Activated T-cell treated with anti-CD3 and anti-CD28 coated beads for 48 hours (primary cell): Measurements from ENCODE around the gene TRAF3IP1.

Source experiments
- DNase-seq: peaks from one replicate; pipeline ENCODE4 v3.0.0-alpha.2; 2020; ENCODE audit warnings: low read depth

TRAF3IP1 gene

DNA sequence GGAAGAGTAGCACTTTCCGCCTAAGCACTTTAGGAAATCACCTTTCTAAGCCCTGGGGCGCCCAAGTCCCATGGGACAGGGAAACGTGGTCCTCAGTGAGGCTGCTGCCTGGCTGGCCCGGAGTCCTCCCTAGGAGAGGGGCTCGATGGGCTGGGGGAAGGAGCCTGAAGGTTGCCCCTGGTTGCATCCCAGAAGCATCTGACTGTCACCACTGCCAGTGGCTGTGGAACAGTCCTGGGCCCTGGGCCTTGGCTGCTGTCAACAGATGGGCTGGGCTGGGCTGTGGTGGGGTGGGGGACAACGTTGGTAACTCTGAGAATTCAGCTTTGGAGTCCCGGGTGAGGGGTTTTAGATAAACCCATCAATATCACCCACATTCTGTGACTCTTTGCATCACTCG is 128.9 kb downstream of the TRAF3IP1 start:
- DNase-seq: no peak

DNA sequence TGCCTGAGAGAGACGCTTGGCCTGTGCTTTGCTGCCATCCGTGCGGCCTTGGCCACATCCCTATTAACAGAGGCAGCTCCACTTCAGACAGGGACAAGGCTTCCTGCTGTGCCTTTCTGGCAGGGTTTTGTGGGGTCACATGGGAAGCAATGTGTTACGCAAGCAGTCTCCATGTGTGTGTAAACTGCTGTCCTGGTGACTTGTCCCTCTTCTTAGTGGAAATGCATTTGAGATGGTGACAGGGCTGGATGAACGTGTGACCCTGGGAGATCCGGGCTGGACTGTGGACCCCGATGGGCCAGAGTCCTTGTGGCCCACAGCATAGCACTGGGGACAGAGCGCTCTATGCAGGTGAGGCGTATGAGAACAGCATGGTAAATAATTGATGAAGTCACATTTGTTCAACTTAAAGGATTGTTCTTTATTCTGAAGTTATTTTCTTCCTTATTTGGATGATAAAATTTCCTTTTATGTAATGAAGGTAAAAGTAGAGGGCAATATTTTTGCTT is 129.6 kb downstream of the TRAF3IP1 start:
- DNase-seq: no peak

GRCh38 chr2:238450440-238450861 is 130.1 kb downstream of the TRAF3IP1 start:
- no peak for DNase-seq
